SJSA1 (cell line): ENCODE measurements around the gene OR10H2. TPM values are rescaled to one million over a fixed set of nuclear protein-coding genes. Genes with fewer than 3 reads are reported as not detected.
"Not testable (repeated sequence)": the region's sequence is repeated elsewhere in the genome, so short reads cannot be mapped to it uniquely, and the experiment has no call there.

Experiments used
- DNase-seq, 2 experiments: peaks; one replicate each; pipeline ENCODE4 v3.0.0-alpha.2; 2015 to 2020; ENCODE audit warnings: low spot score in 2 of 2, low read depth in 1 of 2
- H3K27ac ChIP-seq: fragments of 250-450 bp; sonication (Bioruptor Pico); 2 replicates; pipeline ENCODE4 v1.5.1; 2020; ENCODE audit warnings: mild to moderate bottlenecking, moderate library complexity
- H3K27me3 ChIP-seq: fragments of 250-450 bp; sonication (Bioruptor Pico); replicated peaks from 2 replicates; pipeline ENCODE4 v1.5.1; 2020; ENCODE audit warnings: mild to moderate bottlenecking, moderate library complexity
- H3K36me3 ChIP-seq: fragments of 250-450 bp; sonication (Bioruptor Pico); 2 replicates; pipeline ENCODE4 v1.5.1; 2020; ENCODE audit warnings: mild to moderate bottlenecking
- H3K4me1 ChIP-seq: fragments of 250-450 bp; sonication (Bioruptor Pico); replicated peaks from 2 replicates; pipeline ENCODE4 v1.6.1; 2021; ENCODE audit warnings: mild to moderate bottlenecking
- H3K4me3 ChIP-seq: fragments of 250-450 bp; sonication (Bioruptor Pico); 2 replicates; pipeline ENCODE4 v1.5.1; 2020; ENCODE audit warnings: mild to moderate bottlenecking
- H3K9me3 ChIP-seq: fragments of 250-450 bp; sonication (Bioruptor Pico); replicated peaks from 2 replicates; pipeline ENCODE4 v1.5.1; 2020; ENCODE audit warnings: mild to moderate bottlenecking
- total RNA-seq: library from RNA; depleted of rRNA; stranded (reverse); fragments of >200 nt; shearing (Covaris generic); gene quantifications from 2 replicates; pipeline ENCODE4 v1.2.3, GENCODE V29; 2014; rRNA removed

OR10H2 gene, protein sequence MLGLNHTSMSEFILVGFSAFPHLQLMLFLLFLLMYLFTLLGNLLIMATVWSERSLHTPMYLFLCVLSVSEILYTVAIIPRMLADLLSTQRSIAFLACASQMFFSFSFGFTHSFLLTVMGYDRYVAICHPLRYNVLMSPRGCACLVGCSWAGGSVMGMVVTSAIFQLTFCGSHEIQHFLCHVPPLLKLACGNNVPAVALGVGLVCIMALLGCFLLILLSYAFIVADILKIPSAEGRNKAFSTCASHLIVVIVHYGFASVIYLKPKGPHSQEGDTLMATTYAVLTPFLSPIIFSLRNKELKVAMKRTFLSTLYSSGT
- total RNA-seq, result not detected in 2 replicates

DNA sequence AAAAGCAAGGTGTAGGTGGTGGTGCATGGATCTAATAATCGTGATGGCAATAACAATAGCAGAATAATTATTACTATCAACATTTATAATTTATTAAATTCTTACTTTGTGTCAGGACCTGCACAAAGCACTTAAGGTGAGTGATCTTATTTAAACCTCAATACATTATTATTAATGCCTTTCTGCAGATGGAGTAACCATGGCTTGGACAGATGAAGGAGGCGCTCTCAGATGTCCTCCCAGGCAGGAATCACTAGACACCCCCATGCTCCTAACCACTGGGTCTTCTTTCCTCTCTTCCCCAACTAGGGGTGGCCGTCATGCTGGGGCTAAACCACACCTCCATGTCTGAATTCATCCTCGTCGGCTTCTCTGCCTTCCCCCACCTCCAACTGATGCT lies at the start of gene OR10H2:
Gene OR10H2 (plus strand): TSS at position 301 of the 400 bp plus-strand sequence. CDS start 20 bp downstream, at position 321.
- no peaks in the 10 kb centered on the region for H3K36me3 ChIP-seq
- H3K27me3 ChIP-seq, result peaks cover 4% of the 10 kb centered on the region; the same call in 1 of the 2 replicates
- H3K9me3 ChIP-seq, result no peaks in the 10 kb centered on the region
- no peaks in the 10 kb centered on the region for H3K4me1 ChIP-seq
- H3K4me3 ChIP-seq, result no peak within 1 kb of the TSS
- H3K27ac ChIP-seq, result no peak within 1 kb of the TSS
- DNase-seq, result no peak

DNA sequence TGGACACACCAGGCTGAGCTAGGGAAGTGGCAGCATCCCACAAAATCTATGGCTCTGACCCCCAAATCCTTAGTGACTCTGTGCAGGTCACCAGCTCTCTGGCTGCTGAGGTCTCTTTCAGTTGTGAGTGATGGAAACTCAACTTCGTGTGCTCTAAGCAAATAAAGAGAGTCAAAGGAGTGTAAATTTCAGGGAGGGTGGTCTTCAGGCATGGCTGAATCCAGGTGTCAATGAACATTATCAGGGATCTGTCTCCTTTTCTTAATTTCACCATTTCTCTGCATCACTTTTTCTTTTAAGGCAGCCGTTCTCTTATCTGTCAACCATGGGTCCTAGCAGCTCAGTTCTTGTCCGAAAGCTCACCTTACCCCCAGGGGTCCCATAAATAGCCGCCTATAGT lies 48.7 kb upstream of the OR10H2 start:
- H3K27ac ChIP-seq, result no peak overlapping the region
- H3K9me3 ChIP-seq, result no peaks in the 10 kb centered on the region
- H3K27me3 ChIP-seq, result no peaks in the 10 kb centered on the region
- H3K4me3 ChIP-seq, result no peak overlapping the region
- no peak for DNase-seq
- H3K4me1 ChIP-seq, result no peaks in the 10 kb centered on the region
- H3K36me3 ChIP-seq, result no peaks in the 10 kb centered on the region

DNA sequence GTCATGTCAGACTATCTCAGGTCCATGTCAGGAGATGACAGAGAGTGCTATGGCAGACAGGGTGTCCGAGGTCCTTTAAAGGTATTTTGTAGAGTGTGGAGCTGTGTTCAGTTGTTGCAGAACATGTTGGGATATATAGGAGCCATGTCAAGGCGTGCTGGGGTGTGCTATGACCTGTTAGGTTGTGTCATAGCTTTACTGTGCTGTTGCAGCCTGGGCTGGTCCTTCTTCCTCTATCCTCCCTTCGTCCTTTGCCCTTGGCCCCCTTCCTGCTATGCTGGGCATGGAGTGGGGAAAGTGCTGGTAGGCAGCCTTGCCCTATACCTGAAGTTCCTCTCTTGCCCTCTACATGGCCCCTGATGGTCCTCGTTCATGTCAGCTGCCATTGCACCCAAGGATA lies 48.0 kb upstream of the OR10H2 start:
- H3K27ac ChIP-seq, H3K4me3 ChIP-seq, H3K9me3 ChIP-seq, H3K4me1 ChIP-seq, DNase-seq, H3K36me3 ChIP-seq, H3K27me3 ChIP-seq: not testable (repeated sequence)

DNA sequence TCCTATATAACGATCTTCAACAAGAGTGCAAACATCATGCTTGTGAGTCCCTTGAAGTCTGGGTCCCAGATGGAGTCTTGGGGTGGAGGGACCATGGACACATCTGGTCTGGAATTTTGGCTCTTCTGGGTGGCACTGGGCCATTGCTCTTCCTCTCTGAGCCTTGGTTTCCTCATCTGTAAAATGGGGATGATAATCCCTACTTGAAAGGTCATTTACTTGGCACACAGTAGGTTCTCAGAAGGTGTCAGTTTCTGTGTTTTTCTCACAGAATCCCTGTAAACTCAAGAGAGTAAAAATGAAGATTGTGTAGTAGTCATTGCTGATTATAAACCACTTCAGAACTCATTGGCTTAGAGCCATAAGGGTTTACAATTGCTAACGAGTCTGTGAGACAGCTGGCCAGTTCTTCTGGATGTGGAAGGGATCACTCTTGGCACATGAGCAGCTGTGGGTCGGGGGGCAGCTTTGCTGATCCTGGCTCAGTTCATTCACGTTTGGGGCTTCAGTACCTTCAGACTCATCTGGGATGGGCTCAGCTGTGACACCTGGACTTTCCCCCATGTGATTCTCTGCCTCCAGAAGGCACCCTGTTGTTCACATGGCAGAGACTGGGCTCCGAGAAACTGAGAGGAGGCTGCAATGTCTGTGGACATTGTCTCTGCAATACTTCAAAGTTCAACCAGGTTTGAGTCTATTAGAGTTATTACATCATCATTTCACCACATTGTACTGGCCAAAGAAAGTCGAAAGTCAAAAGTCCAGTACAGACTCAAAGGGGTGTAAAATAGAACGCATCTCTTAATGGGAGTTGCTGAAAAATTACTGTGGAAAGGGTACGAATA lies 47.1 kb upstream of the OR10H2 start:
- no peak for DNase-seq
- no peaks in the 10 kb centered on the region for H3K36me3 ChIP-seq
- no peak overlapping the region for H3K4me3 ChIP-seq
- no peaks in the 10 kb centered on the region for H3K9me3 ChIP-seq
- H3K4me1 ChIP-seq, result no peaks in the 10 kb centered on the region
- no peaks in the 10 kb centered on the region for H3K27me3 ChIP-seq
- no peak overlapping the region for H3K27ac ChIP-seq

DNA sequence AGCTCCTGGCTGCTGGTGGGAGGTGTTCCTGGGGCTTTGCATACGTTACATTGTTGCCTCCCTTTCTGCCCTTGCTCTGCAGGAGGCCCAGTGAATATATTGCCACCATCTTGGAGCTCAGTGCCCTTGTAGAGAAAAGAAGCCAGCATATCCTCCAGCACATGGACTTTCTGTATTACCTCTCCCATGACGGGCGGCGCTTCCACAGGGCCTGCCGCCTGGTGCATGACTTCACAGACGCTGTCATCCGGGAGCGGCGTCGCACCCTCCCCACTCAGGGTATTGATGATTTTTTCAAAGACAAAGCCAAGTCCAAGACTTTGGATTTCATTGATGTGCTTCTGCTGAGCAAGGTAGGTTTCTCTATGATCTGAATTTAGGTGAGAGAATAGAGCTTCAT lies 44.4 kb upstream of the OR10H2 start:
- no peaks in the 10 kb centered on the region for H3K4me1 ChIP-seq
- H3K36me3 ChIP-seq, result no peaks in the 10 kb centered on the region
- no peak overlapping the region for H3K27ac ChIP-seq
- H3K27me3 ChIP-seq, result no peaks in the 10 kb centered on the region
- DNase-seq, result no peak
- no peaks in the 10 kb centered on the region for H3K9me3 ChIP-seq
- H3K4me3 ChIP-seq, result no peak overlapping the region

DNA sequence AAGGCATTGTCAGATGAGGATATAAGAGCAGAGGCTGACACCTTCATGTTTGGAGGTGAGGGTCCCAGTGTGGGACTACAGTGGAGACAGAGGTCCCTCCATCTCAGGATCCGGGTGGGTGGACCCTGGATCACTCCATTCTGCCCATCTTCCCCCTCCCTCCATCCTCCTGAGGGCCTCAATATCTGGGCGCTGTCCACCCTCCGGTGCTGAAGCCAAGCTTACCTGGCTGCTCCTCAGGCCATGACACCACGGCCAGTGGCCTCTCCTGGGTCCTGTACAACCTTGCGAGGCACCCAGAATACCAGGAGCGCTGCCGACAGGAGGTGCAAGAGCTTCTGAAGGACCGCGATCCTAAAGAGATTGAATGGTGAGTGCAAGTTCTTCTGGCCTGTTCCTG lies 43.0 kb upstream of the OR10H2 start:
- Histone ChIP-seq H3K27ac (no peak overlapping the region), H3K27me3 (no peaks in the 10 kb centered on the region), H3K4me3 (no peak overlapping the region), H3K36me3 (no peaks in the 10 kb centered on the region), H3K9me3 (no peaks in the 10 kb centered on the region), H3K4me1 (no peaks in the 10 kb centered on the region)
- peak in 1 of 2 experiments; percentile 24 for DNase-seq

DNA sequence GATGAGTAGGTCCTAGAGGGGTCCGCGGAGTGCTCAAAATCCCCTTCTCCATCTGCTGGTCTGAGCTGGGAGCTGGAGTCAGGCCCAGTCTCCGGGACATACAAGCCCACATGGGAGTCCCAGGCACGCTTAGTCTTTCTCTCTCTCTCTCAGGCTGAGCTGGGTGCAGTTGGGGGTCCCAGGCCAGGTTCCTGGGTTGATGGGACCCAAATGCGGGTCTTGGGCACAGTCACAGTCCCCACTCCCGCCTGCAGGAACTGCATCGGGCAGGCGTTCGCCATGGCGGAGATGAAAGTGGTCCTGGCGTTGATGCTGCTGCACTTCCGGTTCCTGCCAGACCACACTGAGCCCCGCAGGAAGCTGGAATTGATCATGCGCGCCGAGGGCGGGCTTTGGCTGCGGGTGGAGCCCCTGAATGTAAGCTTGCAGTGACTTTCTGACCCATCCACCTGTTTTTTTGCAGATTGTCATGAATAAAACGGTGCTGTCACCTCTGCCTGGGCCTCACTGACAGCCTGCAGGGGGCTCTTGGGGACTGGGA lies 31.1 kb upstream of the OR10H2 start:
- no peak overlapping the region for H3K4me3 ChIP-seq
- no peak for DNase-seq
- no peak overlapping the region for H3K27ac ChIP-seq
- H3K9me3 ChIP-seq, result no peaks in the 10 kb centered on the region
- no peaks in the 10 kb centered on the region for H3K36me3 ChIP-seq
- H3K27me3 ChIP-seq, result no peaks in the 10 kb centered on the region
- H3K4me1 ChIP-seq, result no peaks in the 10 kb centered on the region

DNA sequence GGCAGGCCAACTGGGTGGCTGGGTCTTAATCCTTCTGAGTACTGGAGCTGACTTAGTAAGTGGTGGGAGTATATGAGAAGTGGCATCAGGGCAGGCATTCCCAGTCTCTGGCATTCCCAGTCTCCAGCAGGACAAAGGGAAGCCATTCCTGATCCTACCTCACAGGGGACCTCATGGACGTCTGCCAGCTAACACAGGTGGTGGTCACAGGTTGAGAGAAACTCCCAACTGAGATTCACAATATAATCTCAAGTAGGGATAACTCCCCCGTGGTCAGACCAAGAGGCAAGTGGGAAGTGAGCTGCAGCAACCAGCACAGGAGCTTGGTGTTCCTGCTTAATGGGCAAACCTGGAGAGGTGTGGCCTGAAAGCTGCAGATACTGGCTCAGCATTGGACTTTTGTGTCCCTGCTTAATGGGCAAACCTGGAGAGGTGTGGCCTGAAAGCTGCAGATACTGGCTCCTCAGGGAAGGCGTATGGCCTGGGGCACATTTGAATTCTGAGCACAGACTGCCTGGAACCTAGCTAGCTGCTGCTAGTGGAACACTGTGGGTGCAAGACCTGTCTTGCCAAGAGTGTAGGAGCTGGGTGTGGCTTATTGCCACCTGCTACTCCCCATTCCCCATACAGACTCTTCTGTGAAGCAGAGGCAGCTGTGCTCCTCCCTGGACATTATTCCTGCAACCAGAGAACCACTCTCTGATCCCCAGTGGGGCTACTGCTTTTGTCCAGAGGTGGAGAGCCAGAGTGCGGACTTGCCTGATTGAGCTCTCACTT lies 25.9 kb upstream of the OR10H2 start:
- Histone ChIP-seq H3K36me3 (no peaks in the 10 kb centered on the region), H3K4me1 (no peaks in the 10 kb centered on the region), H3K27ac (no peak overlapping the region), H3K9me3 (no peaks in the 10 kb centered on the region), H3K4me3 (no peak overlapping the region), H3K27me3 (no peaks in the 10 kb centered on the region)
- no peak for DNase-seq

DNA sequence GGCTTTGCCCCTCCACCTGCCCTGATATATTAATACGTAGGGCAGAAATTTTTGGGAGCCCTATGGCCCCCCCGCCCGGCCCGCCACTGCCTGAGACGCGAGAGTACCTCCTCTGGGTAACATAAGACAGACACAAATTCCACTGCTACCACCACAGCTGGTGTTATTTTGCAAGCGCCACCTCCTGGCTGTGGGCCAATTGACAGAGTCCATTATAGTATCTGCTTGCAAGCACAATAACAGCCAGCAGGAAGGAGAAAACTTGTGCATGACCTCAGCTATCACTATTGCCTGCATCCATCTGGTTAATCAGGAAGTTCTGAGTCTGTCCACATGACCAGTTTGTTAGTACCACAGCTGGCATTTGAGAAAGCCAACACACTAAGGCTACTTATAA lies 25.3 kb upstream of the OR10H2 start:
- H3K36me3 ChIP-seq, result no peaks in the 10 kb centered on the region
- H3K27me3 ChIP-seq, result no peaks in the 10 kb centered on the region
- no peak overlapping the region for H3K27ac ChIP-seq
- DNase-seq, result no peak
- H3K9me3 ChIP-seq, result no peaks in the 10 kb centered on the region
- no peak overlapping the region for H3K4me3 ChIP-seq
- no peaks in the 10 kb centered on the region for H3K4me1 ChIP-seq

DNA sequence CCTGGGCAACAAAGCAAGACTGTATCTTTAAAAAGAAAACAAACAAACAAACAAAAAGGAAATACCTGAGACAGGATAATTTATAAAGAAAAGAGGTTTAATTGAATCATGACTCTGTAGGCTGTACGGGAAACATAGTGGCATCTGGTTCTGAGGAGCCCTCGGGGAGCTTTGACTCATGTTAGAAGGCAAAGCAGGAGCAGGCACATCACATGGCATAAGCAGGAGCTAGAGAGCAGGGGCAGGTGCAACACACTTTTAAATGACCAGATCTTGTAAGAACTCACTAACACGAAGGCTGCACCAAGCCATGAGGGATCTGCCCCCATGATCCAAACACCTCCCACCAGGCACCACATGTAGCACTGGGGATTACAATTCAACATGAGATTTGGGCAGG lies 13.2 kb upstream of the OR10H2 start:
- no peak for DNase-seq
- no peaks in the 10 kb centered on the region for H3K27me3 ChIP-seq
- H3K36me3 ChIP-seq, result no peaks in the 10 kb centered on the region
- H3K4me1 ChIP-seq, result no peaks in the 10 kb centered on the region
- H3K9me3 ChIP-seq, result no peaks in the 10 kb centered on the region
- no peak overlapping the region for H3K27ac ChIP-seq
- H3K4me3 ChIP-seq, result no peak overlapping the region

DNA sequence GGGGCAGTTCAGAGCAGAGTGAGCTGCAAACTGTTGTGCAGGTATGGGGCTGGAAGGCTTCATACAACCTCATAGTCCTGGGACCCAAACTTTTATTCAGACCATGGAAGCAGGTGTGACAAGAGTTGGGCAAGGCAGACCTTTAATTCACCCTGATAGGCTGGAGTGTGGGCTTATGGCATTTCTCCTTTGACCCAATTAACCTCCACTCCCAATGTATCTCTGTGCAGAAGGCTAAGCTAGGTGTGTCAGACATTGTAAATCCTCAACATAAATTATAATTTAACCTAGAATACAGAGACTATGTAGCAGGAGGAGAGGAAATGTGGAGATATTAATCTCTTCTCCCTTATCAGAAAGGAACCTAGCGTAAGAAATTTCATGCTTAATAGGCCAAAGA lies 12.2 kb upstream of the OR10H2 start:
- Histone ChIP-seq H3K36me3 (no peaks in the 10 kb centered on the region), H3K27me3 (no peaks in the 10 kb centered on the region), H3K9me3 (no peaks in the 10 kb centered on the region), H3K4me3 (no peak overlapping the region), H3K27ac (no peak overlapping the region), H3K4me1 (no peaks in the 10 kb centered on the region)
- no peak for DNase-seq

DNA sequence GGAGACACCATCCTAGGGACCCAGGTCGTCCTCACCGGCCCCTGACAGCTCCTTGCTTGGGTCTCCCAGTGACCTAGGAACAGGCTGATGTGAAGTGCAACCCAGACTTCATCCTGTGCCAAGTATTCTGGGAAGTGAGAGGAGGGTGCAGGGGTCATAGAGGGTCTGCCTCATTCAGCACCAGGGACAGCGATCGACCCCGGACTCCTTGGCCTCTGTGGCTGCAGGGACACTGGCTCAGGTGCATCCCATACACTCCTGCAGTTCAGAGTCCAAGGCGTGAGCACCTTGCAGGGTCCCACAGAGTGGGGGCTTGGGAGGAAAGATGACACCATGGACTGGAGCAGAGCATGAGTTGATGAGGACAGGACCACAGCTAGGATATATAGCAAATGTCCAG lies 10.0 kb upstream of the OR10H2 start:
- H3K27me3 ChIP-seq, result no peaks in the 10 kb centered on the region
- H3K36me3 ChIP-seq, result no peaks in the 10 kb centered on the region
- no peak overlapping the region for H3K4me3 ChIP-seq
- no peaks in the 10 kb centered on the region for H3K9me3 ChIP-seq
- no peak for DNase-seq
- no peak overlapping the region for H3K27ac ChIP-seq
- no peaks in the 10 kb centered on the region for H3K4me1 ChIP-seq

DNA sequence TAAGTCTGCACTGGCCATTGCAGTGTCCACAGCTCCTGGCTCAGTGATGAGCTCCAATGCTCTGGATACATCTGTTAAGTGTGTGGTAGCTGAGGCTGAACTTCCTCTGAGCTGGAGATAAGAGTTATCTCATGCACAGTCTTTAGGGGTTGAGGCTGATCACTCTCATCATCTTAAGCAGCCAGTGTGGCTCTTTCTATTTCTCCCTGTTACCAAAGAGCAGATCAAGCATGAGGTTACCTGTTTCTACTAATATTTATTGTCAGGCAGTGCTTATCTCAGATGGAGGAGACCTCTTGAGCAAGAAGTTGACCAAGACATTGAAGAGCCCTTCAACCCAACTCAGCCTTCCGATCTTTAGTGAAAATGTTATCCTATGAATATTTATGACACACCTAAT lies 6.6 kb upstream of the OR10H2 start:
- Histone ChIP-seq H3K27me3 (peaks cover 4% of the 10 kb centered on the region; the same call in 1 of the 2 replicates), H3K4me1 (no peaks in the 10 kb centered on the region), H3K36me3 (no peaks in the 10 kb centered on the region), H3K27ac (no peak overlapping the region), H3K4me3 (no peak overlapping the region), H3K9me3 (no peaks in the 10 kb centered on the region)
- no peak for DNase-seq
